ENCODE measurements around the gene HDAC8. TPM values are rescaled to one million over a fixed set of nuclear protein-coding genes. Genes with fewer than 3 reads are reported as not detected.

The HDAC8 gene
- total RNA-seq, 1 donor from 2014 or later, result 23.0 TPM

DNA sequence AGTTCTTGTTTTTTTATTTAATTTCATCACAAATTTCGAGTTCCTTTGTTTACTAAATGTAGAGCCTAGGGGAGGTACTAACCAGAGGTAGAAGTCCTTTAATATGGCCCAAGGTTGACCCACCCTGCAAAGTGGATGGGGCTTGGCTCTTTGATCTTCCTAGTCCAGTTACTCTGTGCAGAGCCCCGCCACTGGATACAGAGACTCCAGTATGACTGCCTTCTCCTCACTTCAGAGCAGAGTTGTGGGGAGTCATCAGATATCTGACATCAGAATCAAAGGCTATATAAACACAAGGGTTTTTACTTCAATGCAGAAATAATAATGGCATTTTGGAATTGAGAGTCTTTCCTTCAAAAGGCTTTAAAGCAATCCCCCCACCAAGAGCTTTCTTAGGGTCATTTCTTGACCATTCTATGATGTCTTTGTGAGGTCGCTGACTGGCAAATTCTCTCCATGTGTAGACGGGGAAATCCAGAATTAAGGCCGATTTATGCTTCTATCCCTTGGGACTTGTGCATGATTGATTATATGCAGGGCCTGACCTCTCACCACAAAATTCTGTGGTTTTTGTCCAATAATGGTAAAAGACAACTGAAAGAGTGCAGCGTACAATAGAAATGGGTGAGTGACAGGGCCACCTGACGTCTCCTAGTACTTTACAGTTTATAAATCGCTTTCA lies 178.7 kb downstream of the HDAC8 start:
- Mint-ChIP-seq H3K36me3 (ENCODE audit: low read depth) (peaks cover 1% of the 10 kb centered on the region), H3K4me1 (ENCODE audit: low read depth) (peaks cover 24% of the 10 kb centered on the region), H3K27ac (ENCODE audit: unreplicated experiment) (peak overlapping the region; percentile 68), H3K9me3 (ENCODE audit: low read depth) (no peaks in the 10 kb centered on the region), H3K4me3 (ENCODE audit: unreplicated experiment) (no peak overlapping the region), H3K27me3 (ENCODE audit: low read depth) (no peaks in the 10 kb centered on the region)
- DNase-seq (ENCODE audit: low spot score), result no peak
- TF ChIP-seq, protein P1, sequence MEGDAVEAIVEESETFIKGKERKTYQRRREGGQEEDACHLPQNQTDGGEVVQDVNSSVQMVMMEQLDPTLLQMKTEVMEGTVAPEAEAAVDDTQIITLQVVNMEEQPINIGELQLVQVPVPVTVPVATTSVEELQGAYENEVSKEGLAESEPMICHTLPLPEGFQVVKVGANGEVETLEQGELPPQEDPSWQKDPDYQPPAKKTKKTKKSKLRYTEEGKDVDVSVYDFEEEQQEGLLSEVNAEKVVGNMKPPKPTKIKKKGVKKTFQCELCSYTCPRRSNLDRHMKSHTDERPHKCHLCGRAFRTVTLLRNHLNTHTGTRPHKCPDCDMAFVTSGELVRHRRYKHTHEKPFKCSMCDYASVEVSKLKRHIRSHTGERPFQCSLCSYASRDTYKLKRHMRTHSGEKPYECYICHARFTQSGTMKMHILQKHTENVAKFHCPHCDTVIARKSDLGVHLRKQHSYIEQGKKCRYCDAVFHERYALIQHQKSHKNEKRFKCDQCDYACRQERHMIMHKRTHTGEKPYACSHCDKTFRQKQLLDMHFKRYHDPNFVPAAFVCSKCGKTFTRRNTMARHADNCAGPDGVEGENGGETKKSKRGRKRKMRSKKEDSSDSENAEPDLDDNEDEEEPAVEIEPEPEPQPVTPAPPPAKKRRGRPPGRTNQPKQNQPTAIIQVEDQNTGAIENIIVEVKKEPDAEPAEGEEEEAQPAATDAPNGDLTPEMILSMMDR (IDR thresholded peaks at IDR 0.05), result no peak

DNA sequence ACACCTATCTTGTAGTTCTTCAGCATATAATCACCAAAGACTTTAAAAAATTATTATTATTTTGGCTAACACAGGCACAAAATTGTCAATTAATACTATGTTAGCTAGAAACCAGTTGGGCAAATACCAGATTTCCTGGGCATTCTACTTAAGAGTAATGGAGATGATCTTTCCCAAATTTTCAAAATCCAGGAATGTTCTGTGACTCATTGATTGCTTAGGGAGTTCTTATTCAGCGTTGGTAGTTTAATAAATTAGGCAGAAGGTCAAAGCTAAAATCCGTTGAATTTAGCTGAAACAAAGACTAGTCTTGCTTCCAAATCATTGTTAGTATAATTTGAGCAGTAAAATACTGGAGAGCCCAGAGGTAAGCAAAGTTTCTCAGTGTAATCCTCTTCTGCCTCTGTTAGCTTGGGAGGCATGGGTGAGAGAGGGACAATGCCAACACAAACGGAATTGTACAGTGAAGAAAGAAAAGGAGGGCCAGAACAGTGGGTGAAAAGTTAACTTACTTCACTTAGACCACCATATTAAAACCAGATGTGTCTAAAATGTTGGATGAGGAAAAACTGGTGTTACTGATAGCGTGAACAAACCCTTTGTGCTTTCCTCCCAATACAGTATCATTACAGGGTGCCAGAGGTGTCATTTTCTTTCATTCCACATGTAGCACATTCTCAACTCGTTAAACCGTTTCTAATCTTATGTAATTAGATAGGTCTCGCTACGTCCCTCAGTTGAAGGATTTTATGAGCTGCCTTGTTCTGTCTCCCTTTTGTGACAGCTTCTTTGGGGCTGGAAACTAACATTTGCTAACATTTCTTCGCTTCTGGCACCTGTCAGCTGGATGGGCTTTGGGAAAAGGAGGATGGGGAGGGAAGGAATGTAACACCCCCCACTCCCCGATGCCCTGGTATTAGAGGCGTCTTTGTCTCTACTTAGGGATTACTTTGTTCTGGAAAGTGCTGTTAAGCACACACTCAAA lies 179.5 kb downstream of the HDAC8 start:
- Mint-ChIP-seq H3K27me3 (ENCODE audit: low read depth) (no peaks in the 10 kb centered on the region), H3K4me3 (ENCODE audit: unreplicated experiment) (no peak overlapping the region), H3K36me3 (ENCODE audit: low read depth) (peaks cover 1% of the 10 kb centered on the region), H3K27ac (ENCODE audit: unreplicated experiment) (no peak overlapping the region), H3K4me1 (ENCODE audit: low read depth) (peaks cover 24% of the 10 kb centered on the region), H3K9me3 (ENCODE audit: low read depth) (no peaks in the 10 kb centered on the region)
- no peak for DNase-seq (ENCODE audit: low spot score)
- TF ChIP-seq, protein P1 (IDR thresholded peaks at IDR 0.05), result no peak

DNA sequence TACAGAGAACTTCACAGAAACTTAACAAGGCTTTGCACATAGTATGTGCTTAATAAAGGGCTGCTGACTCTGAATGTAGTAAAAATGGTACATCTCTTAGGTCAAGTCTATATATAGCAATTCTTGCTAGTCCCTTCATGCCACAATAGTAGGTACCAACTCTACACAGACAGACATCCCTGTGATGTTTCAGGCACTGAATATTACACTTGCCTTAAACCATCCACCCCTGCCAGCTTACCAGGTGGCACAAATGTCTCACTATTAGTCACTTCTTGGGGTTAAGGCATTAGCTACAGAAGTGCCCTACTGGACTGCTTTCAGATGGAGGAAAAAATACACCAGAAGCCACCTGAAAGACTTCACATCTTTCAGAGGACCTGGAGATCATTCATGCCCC lies 180.6 kb downstream of the HDAC8 start:
- peaks cover 1% of the 10 kb centered on the region for H3K36me3 Mint-ChIP-seq (ENCODE audit: low read depth)
- no peak overlapping the region for H3K27ac Mint-ChIP-seq (ENCODE audit: unreplicated experiment)
- H3K27me3 Mint-ChIP-seq (ENCODE audit: low read depth), result no peaks in the 10 kb centered on the region
- no peak for DNase-seq (ENCODE audit: low spot score)
- H3K9me3 Mint-ChIP-seq (ENCODE audit: low read depth), result no peaks in the 10 kb centered on the region
- H3K4me3 Mint-ChIP-seq (ENCODE audit: unreplicated experiment), result no peak overlapping the region
- TF ChIP-seq, protein P1 (IDR thresholded peaks at IDR 0.05), result no peak
- peaks cover 24% of the 10 kb centered on the region for H3K4me1 Mint-ChIP-seq (ENCODE audit: low read depth)

DNA sequence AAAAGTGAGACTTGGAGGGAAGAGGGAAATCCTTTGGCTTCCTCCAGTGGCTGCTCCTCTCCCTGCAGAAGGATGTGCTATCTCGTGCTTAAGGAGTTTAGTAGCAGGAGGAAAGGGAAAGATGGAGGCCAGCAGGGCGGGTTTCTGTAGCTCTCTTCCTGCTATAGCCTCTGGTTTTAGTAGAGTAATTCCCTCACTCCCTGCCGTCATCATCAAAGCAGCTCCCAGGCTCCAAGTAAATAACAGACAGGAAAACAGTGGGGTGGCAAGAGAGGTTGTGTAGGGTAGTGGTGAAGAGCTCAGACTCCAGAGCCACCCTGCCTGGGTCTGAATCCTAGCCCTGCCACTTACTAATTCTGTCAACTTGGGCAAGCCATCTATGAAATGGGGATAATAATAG lies 185.4 kb downstream of the HDAC8 start:
- Mint-ChIP-seq H3K27me3 (ENCODE audit: low read depth) (no peaks in the 10 kb centered on the region), H3K27ac (ENCODE audit: unreplicated experiment) (no peak overlapping the region), H3K4me1 (ENCODE audit: low read depth) (peaks cover 4% of the 10 kb centered on the region)

DNA sequence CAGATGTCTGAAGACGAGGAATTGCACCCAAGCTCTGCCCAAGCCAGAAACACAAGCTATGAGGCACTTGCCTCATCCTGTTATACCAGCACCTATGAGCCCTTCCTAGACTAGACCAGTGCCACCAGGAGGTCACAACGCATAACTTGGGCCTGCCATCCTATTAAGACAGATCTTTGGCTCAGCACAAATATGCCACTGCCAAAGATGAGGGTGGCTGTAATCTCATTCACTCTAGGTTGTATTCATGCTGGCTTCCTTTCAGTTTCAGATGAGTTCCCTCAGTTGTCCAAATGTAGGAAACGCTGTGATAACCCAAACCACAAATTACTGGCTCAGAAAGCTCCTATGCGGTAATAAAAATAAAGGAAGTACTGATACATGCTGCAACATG lies 190.4 kb downstream of the HDAC8 start:
- no peak overlapping the region for H3K27ac Mint-ChIP-seq (ENCODE audit: unreplicated experiment)
- DNase-seq (ENCODE audit: low spot score), result no peak
- H3K36me3 Mint-ChIP-seq (ENCODE audit: low read depth), result no peaks in the 10 kb centered on the region
- TF ChIP-seq, protein P1 (IDR thresholded peaks at IDR 0.05), result no peak
- peaks cover 15% of the 10 kb centered on the region for H3K4me1 Mint-ChIP-seq (ENCODE audit: low read depth)
- no peaks in the 10 kb centered on the region for H3K27me3 Mint-ChIP-seq (ENCODE audit: low read depth)
- peaks cover 2% of the 10 kb centered on the region for H3K9me3 Mint-ChIP-seq (ENCODE audit: low read depth)
- H3K4me3 Mint-ChIP-seq (ENCODE audit: unreplicated experiment), result no peak overlapping the region

More for the DNA sequence above, 185.4 kb downstream of the HDAC8 start:
- Mint-ChIP-seq H3K4me3 (ENCODE audit: unreplicated experiment) (no peak overlapping the region), H3K9me3 (ENCODE audit: low read depth) (no peaks in the 10 kb centered on the region), H3K36me3 (ENCODE audit: low read depth) (peaks cover 1% of the 10 kb centered on the region)
- TF ChIP-seq, protein P1 (IDR thresholded peaks at IDR 0.05), result no peak
- DNase-seq (ENCODE audit: low spot score), result no peak
